Hepatic stellate cell (primary cell): ENCODE results near the gene TNNC2.

Source experiments
- DNase-seq: peaks from one replicate; pipeline ENCODE4 v3.0.0; 2011; ENCODE audit warnings: low spot score

The TNNC2 gene

DNA sequence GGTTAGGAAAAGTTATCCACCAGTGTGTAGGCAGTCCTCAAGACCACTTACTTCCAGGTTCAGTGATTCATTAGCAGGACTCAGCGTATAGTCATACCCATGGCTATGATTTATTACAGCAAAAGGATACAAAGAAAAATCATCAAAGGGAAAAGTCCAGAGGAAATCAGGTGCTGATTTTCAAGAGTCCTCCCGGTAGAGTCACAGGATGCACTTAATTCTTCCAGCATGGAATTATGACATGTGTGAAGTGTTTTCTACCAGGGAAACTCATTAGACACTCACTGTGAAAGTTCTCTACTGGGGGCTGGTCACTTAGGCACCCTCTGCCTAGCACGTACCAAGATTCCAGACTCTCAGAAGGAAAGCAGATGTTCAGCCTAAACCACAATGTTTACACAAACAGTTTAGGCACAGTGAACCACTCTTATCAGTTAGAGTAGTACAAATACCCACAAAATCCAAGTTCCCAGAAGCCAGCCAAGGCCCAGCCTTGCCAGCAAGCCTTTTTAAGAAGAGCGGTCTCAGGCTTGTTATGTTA is 45.7 kb downstream of the TNNC2 start:
- peak; percentile 38 for DNase-seq

DNA sequence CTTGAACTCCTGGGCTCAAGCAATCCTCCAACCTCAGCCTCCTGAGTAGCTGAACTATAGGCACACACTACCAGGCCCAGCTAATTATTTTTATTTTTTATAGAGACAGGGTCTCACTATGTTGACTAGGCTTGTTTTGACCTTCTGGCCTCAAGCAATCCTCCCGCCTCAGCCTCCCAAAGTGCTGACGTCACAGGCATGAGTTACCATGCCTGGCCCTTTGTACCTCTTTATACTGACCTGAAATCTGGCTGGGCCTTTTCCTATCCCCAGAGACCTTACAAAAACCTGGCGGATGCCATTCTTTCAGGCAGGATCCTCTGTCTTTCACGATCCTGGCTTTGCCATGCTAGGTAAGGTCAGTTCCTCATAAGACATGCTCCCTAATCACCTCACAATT is 47.0 kb downstream of the TNNC2 start:
- DNase-seq: no peak

DNA sequence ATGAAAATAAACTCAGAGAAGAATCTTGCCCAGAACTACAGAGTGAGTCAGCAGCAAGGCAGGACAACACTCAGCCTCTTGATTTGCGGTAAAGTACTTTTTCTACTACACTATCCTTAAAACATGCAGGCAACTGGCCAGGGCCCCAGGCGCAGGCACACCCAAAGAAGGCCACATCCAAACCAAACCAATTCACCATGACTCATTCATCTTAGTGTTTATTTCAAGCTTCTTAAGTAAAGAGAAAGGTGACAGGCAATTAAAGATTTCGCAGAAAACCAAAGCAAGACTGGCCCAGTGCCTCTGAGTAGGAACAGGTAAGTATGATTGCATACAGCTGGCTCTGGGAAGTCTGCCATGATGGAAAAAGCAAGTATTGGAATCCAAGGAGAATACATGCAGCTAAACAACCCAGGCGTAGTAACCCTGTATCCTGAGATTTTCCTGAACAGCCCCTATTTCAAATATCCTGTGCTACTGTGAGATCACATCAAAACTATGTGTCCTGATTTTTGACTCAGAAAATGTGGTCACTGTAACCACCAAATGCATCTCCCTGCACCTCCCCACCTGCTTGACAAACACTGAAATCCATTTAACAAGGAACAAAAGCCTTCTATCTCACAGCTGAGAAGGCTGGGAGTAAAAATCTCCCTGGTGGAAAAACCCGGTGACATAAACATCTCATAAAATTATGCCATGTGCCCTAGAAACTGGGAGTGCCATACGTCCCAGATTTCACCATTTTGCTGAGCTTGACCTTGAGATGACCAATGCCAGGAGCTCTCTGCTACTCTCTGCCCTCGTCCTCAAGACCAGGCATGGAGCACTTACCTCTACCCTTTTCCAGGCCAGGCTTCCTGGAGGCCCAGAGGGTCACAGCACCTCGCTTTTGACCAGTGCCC is 47.8 kb downstream of the TNNC2 start:
- peak; percentile 83 for DNase-seq

DNA sequence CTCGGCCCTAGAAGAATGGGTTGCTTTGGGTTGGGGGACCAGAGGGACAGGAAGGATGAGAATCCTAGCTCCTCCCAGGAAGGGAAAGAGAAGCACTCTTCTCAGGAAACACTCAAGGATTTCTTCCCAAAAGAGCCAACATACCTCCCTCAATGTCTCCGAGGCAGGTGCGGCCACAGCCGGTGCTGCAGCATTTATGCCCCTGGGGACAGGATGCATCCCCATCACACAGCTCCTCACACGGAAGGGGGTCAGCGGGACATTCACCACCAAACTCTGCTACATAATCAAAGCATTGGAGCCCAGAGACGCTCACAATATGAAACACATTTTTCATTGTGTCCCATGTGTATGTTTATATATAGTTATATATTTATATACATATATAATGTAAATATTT is 50.2 kb downstream of the TNNC2 start:
- DNase-seq: no peak

DNA sequence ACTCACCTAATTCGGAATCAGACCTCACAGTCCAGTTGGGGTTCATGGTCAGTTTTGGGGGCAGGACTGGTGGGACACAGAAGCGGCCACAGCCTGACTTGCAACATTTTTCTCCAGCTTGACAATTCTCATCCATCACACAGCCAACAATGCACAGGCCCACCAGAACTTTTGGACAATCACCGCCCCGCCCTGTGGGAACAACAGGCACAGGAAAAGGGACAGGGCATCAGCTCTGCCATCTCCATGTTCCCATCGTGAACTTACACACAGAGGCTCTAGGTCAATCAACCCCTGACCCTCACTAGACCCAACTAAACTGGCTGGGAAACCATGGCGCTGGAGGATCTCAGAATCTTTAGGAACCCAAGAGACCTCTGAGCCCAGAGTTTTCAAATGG is 51.7 kb downstream of the TNNC2 start:
- DNase-seq: no peak

DNA sequence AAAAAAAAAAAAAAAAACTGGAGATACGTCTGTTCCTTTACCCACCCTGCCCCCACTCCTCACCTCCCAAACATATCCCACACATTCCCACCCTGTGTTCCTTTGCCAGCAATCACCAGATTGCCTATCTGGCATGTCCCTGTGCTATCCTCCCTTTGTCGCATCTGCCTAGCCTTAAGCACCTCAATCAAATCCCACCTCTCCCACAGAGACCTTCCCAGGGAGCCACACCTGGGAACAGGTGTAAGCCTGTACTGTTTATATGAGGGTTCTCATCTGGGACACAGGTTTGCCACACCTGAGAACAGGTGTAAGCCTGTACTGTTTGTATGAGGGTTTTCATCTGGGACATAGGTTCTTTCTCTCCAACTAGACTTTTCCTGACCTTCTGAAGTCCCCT is 52.2 kb downstream of the TNNC2 start:
- no peak for DNase-seq
